Measurements from ENCODE around the gene DGCR6.
A peak's percentile ranks its signal among the peaks of the same experiment; 100 is the strongest.
"Not testable (repeated sequence)": the region's sequence is repeated elsewhere in the genome, so short reads cannot be mapped to it uniquely, and the experiment has no call there.

Gene DGCR6

DNA sequence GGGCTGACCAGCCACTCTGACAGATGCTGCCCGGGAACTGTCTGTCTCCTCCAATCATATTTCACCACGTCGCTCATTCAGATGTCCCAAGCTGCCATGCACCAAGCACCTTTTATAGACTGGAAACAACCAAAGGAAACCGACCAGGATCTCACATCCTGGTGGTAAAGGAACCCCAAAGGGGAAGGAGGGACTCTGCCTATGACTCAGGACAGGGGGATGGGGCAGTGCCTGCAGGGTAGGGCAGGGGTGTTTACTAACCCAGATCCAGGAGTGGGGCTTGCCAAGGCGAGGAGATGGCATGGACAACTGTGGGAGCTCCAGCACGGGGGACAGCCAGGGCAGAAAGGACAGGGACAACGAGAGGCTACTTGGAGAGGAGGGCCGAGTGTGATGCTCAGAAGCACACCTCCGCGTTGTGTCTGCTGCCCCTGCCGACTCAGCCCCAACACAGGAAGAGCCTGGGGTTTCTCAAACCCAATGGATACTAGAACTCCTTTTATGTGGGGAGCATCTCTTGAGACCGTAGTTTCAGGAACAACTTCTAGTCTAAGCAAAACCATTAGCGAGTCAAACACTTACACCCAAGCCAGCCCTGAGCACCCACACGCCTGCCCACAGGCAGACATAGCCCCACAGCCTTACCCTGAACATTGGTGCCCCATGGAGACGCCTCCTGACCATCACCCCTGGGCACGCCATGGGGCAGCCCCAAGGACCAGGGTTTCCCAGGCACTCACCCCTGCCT lies 26.0 kb downstream of the DGCR6 start:
- no peak for DNase-seq

DNA sequence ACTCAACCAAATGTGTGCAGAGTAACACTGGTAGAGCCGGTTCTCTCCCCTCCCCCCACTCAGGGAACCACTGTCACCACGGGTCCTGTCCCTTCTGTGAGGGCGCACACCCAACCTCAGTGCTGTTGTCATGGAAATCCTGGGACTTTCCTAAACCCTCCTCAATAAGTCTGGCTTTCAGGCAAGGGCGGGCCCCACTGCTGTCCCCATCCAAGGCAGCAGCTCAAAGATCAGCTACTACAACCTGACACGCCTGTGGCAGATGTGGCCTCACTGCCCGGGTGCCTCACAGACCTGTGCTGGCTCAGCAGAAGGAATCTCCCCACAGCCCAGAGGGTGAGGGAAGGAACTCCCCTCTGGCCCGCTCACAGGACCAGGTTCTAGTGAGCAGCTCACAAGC lies 27.8 kb downstream of the DGCR6 start:
- DNase-seq = no peak

DNA sequence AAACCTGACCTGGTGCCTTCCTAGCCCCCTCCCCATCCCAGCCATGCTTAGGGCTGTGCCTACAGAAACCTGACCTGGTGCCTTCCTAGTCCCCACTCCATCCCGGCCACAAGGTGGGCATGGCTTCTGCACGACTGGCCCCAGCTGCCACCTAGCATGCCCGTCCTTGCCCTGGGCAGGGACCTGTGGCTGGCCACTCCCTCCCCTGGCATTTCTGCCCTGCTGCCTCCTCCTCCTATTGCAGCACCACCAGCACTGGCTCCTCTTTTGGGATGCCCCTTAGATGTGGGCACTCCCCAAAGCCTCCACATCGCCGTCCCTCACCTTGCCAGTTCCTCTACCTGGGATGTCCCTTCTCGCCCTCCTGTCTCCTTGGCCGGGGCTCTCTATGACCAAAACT lies 28.6 kb downstream of the DGCR6 start:
- not testable (repeated sequence) for DNase-seq

DNA sequence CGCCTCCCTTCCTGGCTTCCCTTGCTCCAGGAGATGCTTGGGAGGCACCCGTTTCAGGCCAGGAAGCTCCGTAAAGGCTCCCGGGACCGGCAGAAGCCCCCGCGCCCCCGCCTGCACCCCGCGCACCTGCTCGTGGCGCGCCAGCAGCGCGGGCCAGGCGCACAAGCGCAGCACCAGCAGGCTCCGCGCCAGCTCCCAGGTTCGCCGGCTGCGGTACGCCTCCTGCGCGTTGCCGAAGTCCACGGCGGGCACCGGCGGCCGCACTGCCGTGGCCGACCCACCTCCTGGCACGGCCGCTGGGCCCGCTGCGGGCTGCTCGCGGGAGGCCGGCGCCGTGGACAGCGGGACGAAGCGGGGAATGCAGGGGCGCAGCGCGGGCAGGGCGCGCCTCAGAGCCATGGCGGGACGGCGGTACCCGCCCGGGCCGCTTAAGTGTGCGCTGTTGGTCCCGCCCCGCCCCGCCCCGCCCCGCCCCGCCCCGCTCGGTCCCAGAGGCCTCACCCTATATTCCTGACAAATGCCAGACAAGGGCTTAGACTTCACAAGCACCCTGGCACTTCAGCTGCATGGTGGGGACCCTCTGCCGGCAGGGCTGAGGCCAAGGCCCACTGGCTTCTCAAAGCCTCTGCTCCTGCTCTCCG lies 29.9 kb downstream of the DGCR6 start, which contains the start of gene PRODH:
TSS of gene PRODH (minus strand) at position 405 of the 641 bp plus-strand sequence. CDS start at position 399, 6 bp downstream.
- no peak for DNase-seq

DNA sequence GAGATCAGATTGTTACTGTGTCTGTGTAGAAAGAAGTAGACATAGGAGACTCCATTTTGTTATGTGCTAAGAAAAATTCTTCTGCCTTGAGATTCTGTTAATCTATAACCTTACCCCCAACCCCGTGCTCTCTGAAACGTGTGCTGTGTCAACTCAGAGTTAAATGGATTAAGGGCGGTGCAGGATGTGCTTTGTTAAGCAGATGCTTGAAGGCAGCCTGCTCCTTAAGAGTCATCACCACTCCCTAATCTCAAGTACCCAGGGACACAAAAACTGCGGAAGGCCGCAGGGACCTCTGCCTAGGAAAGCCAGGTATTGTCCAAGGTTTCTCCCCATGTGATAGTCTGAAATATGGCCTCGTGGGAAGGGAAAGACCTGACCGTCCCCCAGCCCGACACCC lies 32.6 kb downstream of the DGCR6 start:
- not testable (repeated sequence) for DNase-seq

DNA sequence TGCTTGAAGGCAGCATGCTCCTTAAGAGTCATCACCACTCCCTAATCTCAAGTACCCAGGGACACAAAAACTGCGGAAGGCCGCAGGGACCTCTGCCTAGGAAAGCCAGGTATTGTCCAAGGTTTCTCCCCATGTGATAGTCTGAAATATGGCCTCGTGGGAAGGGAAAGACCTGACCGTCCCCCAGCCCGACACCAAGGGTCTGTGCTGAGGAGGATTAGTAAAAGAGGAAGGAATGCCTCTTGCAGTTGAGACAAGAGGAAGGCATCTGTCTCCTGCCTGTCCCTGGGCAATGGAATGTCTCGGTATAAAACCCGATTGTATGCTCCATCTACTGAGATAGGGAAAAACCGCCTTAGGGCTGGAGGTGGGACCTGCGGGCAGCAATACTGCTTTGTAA lies 41.0 kb downstream of the DGCR6 start:
- DNase-seq = not testable (repeated sequence)

DNA sequence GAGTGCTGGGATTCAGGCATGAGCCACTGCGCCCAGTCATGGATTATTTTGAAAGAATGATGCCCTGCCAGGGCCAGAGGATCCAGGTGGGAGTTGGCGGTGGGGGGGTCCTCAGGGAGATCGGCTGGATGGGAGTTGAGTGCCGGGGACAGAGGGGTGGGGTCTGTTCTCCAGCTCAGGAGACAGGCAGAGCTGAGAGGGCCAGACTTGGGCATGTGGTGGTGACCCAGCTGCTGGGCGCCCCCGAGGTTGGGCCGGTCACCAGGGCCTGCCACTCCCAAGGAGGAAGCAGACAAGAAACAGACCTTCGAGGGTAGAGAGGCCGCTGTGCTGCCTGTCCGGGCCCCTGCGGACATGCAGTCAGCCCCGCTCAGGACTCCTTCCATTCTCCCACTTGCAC lies 41.8 kb downstream of the DGCR6 start:
- no peak for DNase-seq

DNA sequence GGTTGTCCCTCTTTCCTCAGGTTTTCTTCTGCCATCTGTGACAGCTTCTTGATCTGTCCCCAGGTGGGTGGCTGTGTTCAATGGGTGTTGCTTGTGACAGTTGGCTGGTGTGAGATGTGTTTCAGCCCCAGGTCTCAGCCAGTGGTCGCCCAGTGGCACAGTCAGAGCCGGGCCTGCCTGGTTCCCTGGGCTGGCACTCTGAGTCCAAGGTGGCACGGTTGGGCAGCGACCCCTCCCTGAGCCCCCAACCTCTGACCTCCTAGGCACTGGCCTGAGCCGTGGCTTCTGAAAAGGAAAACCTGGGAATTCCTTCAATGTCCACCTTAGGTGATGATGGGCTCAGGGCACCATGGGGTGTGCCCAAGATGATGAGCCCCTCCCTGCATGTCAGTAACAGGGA lies 44.0 kb downstream of the DGCR6 start:
- DNase-seq = no peak

DNA sequence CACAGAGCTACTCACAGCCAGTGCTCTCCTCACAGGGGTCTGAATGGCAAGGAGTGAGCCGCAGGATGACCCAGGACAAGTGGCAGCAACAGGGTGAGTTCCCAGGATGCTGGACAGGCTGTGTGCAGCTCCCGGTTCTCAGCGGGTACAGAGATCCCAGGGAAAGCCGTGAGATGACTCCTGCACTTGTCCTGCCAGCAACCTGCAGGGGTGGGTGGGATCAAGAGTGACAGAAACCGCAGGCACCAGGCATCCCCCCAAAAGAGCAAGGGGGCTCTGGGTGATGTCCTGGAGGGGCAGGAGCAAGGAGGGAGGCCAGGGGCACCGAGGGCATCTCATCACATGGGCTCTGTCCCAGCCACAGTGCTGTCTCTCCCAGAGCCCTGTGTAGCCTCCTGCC lies 45.9 kb downstream of the DGCR6 start:
- DNase-seq = no peak

DNA sequence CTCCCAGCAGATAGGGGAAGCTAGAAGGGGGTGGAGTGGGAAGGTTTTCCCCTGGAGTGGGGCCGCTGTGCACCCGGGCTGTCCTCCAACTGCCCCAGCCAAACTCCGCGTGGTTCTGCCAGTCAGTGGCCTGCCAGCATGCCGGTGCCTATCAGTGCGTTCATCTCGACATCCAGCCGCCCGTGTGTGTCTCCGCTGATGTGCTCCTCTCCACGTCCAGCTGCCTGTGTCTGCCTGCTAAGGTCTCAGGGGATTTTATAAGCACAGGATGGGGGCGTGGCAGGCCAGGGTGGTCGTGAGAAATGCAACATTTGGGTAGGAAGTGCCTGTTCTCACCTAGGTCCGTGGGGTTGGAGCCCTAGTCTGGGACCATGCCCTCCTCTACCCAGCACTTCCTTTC lies 47.0 kb downstream of the DGCR6 start:
- not testable (repeated sequence) for DNase-seq

DNA sequence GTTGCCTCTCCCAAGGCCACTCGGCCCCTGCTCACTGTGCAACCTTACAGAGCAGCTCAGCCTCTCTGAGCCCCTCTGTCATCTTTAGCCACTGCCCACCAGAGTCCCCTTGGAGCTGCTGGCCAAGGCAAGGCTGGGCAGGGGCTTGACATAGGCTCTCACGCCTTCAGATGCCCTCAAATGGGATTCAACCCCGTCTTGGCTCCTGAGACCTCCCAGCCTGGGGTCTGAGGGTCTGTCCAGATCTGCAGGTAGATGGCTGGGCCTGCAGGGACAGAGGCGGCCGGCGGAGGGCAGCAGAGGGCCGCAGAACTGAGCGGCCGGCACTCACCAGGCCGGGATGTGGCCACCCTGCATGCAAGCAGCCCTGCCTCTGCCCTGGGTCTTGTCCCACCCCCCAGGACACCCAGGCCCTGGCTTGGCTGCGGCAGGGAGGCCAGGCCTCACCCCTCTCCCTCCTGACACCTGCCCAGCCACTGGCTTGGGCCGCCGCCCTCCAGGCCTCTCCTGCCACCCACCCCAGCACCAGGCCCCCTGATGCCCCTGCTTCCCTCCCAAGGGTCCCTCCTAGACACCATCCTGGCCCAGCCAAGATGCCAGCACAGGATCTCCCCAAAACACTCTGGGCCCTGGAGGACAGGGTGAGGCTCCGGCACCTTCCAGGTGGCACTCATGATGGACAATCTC lies 48.3 kb downstream of the DGCR6 start:
- peak; percentile 46 for DNase-seq

DNA sequence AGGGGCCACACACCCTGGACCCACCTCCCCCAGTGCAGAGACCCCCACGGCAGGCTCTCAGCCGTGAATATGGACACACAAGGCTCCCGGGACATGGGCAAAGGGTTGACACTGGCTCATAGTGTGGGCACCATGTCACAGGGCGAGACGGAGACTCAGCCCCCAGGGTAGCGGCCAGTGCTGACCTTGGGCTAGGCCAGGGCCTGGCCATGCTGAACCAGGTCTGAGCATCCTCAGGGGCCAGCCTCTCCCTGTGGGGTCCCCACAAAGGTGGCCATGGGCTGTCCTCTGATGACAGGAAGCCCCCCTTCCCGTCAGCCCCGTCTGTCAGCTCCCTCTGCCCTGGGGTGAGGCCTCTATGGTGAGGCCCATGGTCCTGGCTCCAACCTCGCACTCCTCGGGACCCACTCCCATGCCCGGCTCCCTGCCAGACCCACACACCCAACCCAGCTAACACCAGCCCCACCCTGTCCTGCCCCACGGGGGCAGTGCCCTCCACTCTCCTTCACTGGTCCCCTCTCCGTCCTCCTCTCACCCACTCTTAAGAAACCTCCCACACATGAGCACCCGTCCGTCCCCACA lies 49.0 kb downstream of the DGCR6 start:
- no peak for DNase-seq

DNA sequence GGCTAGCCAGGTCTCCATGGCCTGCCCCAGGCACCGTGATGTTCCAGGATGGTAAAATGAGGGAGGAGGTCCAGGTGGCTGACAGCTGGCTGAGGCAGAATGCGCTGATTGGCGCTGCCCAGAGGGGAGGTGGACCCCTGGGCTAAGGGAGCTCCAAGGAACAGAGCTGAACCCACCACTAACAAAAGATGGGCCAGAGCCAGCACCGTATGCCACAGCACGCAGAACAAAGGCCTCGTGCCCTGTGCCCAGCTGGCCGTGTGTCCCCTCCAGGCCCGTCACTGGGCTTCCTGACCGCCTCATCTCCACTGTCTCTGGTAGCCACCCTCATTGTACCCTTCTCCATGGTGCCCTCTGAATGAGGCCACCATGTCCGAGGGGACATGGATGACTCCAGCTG lies 49.6 kb downstream of the DGCR6 start:
- no peak for DNase-seq

DNA sequence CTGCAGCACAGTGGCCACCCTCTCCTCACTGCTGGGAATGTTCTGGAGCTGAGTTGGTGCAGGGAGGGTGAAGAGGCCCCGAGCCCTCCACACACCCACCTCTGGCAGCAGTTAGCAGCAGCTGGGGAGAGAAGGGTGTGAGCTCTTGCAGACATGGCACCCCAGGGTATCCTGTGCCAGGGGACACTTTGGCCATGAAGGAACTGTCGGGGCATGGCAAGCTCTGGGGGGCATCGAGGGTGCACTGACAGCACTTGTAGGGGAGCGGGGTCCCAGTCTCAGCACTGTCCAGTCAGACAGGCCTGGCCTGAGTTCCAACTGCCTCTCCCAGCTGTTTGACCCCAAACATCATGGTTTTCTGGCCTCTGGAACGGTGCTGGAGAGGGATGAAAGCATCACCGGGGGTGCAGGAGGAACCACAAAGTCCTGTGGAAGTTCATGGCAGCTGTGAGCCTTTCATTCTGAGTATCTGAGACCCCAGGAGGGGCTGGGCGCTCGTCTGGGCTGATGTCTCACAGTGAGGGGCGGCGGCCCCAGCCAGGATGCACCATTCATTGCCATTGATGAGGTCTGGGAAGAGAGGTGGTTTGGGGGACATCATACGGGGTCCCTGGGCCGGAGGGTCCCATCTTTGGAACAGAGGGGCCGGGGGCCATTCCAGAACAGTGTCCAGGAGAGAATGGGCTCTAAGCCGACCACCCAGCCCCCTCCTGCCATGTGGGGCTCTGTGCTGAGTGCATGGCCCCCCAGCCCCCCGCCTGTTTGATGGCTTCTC lies 50.2 kb downstream of the DGCR6 start:
- DNase-seq = not testable (repeated sequence)

DNA sequence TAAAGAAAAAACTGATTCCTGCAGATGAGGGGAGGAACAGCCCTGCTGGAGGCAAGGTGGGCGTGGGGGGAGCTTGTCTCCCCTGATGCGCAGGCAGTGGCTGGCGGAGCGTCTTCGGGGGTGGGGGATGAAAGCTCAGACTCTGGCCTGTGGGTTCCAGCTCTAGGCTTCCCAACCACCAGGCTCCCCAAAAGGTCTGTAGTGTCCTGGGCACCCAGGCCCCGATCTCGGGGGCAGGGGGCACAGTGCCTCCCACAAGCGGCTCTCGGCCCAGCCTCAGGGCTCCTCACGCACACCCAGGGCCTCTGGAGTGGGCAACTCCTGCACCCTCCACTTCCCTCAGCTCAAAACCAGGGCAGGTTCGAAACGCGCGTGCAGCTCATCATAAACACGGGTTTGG lies 50.8 kb downstream of the DGCR6 start:
- not testable (repeated sequence) for DNase-seq

DNA sequence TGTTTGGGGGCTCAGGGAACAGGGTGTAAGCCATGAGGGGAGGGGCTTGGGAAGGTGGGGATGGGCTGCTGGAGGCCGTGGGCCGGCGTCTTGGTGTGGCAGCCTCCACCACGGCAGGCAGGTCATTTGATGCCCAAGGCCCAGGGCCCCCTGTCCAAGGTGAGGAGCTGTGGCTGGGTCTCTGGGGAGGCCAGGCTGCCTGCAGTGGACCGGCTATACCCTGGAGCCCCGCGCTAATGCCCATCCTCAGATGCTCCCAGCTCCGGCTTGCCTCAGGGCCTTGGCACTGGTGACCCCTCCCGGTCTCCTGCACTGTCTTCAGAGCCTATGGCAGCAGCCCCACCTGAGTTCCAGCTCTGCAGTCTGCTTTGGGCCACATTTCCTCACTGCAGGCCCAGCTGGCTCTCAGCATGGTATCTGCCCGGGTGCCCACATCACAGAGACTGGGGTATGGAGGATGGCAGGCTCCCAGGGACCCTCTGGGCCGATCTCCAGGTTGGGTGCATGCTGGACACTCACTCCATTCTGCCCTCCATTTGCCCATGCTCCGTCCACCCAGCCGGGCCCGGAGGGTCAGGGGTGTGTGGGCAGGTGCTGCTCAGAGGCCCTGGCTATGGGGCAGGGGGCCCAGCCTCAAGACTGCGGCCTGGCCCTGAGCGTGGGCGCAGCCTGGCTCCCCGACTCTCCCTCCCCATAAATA lies 51.7 kb downstream of the DGCR6 start:
- not testable (repeated sequence) for DNase-seq

DNA sequence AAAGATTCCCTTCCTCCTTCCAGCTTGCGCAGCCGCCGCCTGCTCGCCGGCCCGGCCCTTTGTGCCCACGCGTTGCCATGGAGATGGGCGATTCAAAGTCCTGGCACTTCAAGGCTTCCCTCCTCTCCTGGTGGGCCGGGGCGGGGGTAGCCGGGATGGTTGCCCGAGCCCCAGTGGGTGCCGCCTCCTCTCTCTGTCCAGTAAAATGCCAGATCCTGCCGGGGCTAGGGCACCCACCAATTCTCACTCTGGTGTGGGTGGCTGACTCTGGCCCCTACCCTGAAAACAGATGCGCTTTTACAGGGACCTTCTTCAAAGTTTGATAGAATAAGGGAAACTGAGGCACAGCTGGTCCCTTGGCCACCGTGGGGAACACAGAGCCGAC lies 52.2 kb downstream of the DGCR6 start:
- DNase-seq = not testable (repeated sequence)

DNA sequence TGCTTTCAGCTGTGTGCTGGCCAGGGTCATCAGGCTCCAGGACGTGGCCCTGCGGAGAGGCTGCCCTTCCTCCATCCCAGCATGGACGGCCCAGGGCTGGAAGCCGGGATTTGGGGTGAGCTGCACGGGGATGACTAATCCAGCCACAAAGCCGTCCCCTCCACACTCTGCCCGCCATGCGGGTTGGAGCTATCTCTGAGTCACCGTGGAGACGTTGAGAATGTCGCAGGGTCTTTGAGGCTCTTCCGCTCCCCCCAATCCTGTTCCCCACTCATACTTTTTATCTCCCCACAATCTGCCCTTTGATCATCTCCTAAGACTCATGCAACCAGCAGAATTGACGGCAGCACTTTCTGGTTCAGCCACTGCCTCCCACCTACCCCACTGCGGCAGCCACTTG lies 52.6 kb downstream of the DGCR6 start:
- not testable (repeated sequence) for DNase-seq

DNA sequence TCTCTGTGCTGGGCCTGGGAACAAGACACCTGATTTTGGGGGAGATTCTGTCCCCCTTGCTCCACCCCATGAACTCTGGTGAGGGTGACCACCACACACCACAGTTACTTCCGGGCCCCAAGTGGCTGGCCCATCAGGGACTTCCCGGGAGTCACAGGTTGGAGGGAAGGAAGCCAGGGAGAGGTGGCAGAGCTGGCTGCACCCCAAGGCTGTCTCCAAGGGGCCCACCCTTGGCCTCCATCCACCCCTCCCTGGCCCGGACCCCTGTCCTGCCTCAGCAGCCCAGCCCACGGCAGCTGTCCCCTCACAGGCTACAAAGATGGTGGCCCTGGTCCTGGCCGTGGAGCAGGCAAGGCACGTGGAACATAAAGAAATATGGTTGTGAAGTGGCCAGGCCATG lies 53.1 kb downstream of the DGCR6 start:
- DNase-seq = not testable (repeated sequence)

DNA sequence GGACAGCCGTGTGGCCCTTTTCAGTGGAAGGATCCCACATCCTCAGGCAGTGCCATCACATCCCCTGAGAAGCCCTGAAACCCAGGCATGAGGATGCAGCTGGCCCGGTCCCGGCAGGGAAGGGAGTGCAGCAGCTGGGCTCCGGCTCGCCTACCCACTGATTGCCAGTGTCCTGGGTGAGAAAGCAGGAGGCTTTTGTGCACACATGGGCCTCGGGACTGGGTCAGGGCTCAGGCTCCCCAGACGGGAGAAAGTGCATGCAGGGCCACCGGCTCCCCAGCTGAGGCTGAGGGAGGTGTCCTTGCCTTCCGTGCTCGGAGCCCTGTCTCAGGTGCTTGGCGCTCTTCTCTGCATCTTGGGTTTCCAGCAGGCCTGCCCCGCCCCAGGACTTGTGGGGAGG lies 53.6 kb downstream of the DGCR6 start:
- DNase-seq = not testable (repeated sequence)

DNA sequence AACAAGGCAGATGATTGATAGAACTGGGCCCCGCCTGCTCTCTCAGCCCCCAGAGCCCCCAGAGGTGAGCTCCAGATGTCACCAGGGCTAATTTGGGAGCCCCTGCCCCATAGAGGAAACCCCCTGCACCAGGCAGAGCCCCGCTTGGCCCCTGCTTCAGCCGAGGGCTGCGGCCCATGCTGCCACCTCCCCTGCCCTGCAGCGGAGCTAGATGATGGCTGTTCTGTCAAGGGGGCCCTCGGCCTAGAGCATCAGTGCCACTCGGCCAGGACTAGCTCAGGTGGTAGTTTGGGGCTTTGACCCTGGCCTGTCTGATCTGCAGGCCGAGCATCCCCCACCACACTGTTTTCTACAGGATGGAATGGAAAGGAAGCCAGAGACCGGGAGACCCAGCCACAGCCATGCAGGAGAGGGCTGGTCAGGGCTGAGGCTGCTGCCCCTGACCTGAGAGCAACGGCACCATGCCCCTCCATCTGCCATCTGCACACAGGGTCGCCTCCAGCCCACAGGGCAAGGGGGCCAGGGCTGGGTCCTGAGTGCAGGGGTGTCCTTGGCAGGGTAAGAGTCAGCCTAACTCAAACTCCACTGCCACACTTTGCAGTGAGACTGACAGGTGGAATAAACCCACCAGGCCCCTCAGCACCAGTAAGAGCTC lies 54.2 kb downstream of the DGCR6 start:
- not testable (repeated sequence) for DNase-seq

DNA sequence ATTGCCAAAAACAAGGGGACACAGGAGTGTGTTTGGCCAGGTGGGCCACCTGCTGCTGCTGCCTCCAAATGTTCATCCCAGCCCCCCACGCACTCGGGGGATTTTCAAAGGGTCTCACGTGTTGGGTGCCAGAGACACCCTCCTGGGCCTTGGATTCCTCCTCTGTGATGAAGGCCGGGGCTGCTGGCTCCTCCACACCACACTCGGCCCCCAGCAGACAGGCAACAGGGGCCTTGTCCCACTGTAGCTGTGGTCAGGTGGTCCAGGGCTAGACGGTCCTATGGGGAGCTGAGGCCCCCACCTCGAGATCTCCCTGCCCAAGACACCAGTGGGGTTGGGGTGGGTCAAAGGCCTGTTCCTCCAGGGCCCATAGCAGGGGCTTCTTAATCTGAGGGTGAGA lies 55.1 kb downstream of the DGCR6 start:
- DNase-seq = not testable (repeated sequence)

Data from GDM1 (cell line).